HG02588 (cell line): Measurements from ENCODE around the gene ASXL3.

Source experiments
- ATAC-seq: cut with Tn5 transposase; IDR thresholded peaks from one replicate; pipeline ENCODE4 v1.9.1; 2021; ENCODE audit warnings: mild to moderate bottlenecking, moderate library complexity; ENCODE audit not compliant: unreplicated experiment

Gene ASXL3

DNA sequence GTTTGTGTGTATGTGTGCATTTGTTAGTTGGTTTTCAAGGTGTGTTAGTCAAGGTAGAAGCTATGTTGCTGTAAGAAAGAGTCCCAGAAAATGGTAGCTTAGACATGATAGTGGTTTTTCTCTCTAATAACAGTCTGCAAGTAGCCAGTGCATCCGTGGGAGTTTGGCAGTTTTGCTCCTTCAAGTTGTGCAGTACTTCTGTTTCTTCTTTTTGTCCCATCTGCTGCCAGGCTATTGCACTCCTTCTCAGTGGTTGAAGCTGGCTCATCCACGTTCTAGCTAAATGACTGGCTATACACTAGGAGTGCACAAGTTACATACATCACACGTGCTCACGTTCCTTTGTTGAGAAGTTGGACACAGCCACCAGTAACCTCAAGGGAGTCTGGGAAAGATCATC is 134.7 kb downstream of the ASXL3 start:
- ATAC-seq, result no peak

DNA sequence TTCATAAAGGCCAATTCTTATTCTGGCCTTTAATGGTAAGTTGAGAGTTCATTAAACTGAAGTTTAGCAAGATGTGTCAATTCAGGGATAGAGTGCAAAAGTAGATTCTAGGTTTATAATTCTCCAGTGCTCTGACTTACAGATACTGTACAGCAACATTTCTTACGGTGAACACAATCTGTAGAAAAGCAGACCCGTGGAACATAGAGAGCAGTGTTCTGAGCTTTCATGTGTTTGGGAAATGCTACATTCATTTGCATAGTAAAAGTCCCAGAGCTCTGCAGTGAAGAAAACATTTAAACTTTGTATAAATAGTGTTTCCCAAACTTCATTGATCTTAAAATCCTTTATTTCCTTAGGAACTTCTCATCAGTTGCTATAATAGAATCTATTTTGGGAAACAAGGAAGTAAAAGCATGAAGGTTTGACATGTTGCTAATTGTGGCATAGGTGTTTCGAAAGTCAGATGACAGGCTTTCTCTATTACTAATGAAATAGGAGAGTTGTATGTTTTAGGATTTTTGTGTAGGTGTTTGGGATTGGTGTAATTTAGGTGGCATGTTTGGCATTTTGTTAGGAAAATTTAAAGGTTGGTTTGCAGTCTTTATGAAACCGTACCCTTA is 138.2 kb downstream of the ASXL3 start:
- ATAC-seq, result no peak

DNA sequence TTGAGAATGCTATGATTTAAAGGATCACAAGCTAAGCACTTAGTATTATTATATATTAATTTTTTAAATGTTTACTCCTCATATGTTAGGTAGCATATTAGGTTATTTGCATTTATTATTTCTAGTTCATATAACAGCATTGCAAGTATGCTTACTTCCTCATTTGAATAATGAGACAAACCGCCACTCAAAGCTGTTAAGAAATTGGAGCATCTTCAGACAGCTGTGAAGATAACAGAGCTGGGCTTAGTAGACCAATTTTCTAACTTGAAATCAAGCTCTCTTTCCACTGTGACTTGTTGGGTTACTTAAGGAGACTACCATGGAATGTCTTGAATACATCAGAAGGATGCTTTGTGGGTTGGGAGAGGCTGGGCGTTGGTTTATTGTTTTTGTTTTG is 139.3 kb downstream of the ASXL3 start:
- ATAC-seq, result no peak

DNA sequence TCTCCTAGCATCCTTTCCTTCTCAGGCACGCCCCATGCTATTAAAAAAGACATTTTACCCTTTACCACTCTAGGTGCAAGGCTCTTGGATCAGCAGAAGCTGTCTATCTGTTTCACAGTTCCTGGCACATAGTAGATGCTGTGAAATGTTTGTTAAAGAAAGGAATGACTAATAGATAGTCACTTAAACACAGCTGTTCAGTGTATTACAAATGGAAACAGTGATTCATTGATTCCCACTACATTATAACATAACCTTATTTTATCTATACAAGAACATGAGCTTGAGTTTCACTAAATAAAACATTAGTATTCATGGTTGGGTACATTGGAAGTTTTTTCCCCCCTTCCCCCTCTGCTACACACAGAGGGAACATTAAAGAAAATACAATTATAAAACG is 142.1 kb downstream of the ASXL3 start:
- ATAC-seq, result no peak

DNA sequence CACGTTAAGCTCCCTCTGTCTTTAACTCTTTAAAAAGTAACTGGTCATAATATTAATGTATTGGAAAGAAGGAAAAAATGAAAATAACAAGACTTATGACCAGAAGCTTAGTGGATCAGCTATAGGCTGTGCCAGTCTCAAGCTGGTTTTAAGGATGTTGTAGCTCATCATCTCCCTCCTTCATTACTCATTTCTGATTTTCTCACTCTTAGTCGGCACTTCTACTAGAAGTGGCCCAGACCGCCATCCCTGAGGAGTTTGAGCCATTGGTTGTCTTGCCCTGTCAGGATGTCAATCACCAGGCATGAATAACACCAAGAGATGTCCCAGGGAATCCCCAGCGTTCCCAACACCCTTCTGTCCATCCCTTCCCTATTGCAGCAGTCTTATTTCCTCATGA is 151.5 kb downstream of the ASXL3 start:
- peak; percentile 61 for ATAC-seq

DNA sequence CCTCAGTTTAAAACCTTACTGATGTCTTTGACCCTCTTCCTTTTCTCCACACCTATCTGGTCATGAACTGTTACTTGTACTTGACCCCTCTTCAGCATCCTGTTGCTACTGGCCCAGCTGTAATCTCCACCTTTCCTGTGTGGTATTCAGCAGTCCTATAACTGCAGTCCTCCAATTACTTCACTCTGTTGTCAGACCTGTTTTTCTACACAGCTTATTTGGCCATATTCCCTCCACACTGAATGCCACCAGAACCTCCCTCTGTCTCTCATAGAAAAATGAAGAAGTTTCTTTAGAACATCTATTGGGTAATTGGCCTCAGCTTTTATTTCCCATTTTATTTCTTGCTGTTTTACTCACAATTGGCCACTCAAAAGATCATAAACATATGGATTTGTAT is 155.4 kb downstream of the ASXL3 start:
- no peak for ATAC-seq

DNA sequence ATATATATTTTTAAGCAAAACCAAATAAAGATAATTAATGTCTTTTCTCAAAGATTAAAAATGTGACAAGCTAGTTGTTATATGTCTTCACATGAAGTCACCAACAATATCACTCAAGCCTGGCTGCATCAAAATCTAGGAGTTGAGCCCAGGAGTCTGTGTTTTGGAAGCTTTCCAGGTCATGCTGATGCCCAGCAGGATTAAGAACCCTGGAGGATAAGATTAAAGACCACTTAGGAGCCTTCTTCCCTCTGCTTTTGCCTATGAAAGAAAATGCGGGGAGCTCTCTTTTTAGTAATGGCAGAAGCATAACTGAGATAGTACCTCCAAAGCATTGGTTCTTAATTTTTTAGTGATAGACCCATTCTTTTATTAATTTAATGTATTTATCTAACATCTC is 157.4 kb downstream of the ASXL3 start:
- no peak for ATAC-seq

DNA sequence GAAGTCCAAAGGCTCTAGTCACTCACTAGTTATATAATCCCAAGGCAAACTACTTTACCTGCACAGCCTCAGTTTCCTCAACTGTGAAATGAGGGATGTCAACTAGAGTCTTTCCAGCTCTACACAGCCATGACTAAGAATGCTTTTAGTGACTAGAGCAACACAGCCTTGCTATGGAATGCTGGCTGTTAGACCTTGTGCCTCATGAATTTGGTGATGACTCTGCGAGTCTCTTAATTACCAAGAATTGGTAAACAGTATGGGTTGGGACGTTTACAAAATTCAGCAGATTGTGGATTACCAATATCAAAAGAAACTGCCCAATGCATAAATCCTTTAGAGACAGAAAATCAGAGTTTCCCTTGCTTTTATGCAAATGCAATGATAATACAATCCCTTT is 163.7 kb downstream of the ASXL3 start:
- ATAC-seq, result no peak

DNA sequence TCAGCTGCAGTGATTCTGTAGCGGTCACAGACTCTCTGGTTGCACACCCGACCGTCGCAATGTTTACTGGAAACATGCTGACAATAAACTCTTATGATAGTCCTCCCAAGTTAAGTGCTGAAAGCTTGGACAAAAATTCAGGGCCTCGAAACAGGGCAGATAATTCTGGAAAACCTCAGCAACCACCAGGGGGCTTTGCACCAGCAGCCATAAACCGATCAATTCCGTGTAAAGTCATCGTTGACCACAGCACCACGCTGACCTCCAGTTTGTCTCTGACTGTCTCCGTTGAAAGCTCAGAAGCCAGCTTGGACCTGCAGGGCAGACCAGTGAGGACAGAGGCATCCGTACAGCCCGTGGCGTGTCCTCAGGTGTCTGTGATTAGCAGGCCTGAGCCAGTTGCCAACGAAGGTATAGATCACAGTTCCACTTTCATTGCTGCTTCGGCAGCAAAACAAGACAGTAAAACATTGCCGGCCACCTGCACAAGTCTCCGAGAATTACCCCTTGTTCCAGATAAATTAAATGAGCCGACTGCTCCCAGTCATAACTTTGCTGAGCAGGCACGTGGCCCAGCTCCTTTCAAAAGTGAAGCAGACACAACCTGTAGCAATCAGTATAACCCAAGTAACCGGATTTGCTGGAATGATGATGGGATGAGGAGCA is 166.1 kb downstream of the ASXL3 start:
- no peak for ATAC-seq

DNA sequence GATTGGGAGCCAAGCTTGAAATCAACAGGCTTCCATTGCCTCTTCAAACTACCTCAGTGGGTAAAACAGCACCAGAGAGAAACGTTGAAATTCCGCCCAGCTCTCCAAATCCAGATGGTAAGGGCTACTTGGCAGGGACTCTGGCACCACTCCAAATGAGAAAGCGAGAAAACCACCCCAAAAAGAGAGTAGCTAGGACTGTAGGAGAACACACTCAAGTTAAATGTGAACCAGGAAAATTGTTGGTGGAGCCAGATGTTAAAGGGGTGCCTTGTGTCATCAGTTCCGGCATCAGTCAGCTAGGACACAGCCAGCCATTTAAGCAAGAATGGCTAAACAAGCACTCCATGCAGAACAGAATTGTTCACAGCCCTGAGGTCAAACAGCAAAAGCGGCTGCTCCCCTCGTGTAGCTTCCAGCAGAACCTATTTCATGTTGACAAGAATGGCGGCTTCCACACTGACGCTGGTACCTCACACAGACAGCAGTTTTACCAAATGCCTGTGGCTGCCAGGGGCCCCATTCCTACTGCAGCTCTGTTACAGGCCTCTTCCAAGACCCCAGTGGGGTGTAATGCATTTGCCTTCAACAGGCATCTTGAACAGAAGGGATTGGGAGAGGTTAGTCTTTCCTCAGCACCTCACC is 167.3 kb downstream of the ASXL3 start:
- no peak for ATAC-seq

DNA sequence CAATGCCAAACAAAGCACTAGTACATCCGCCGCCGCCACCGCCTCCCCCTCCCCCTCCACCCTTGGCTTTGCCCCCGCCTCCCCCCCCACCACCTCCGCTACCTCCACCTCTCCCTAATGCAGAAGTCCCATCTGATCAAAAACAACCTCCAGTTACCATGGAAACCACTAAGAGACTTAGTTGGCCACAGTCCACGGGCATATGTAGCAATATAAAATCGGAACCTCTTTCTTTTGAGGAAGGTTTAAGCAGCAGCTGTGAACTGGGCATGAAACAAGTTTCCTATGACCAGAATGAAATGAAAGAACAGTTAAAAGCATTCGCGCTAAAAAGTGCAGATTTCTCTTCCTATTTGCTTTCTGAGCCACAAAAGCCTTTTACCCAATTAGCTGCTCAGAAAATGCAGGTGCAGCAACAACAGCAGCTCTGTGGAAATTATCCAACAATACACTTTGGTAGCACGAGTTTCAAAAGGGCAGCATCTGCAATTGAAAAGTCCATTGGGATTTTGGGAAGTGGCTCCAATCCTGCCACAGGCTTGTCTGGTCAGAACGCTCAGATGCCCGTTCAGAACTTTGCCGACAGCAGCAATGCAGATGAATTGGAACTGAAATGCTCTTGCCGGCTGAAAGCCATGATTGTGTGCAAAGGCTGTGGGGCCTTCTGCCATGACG is 168.0 kb downstream of the ASXL3 start:
- ATAC-seq, result no peak

DNA sequence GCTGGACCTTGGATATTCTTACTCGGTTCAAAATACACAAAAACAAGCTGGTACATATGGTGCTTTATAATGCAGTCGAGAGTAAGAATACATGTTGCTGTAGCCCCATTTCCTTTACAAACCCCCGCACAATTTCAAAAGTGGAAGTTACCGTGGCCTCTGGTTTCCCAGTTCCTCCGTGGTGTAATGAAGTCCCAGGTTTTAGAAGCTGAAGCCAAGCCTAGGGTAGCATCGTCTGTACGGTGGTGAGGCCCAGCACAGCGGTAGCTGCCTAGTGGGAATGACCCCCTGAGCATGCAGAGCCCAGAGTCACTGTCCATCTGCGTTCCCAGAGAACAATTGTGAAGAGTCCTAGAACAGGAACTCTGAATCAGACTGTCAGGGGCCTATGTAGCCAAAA is 171.8 kb downstream of the ASXL3 start:
- ATAC-seq, result no peak

DNA sequence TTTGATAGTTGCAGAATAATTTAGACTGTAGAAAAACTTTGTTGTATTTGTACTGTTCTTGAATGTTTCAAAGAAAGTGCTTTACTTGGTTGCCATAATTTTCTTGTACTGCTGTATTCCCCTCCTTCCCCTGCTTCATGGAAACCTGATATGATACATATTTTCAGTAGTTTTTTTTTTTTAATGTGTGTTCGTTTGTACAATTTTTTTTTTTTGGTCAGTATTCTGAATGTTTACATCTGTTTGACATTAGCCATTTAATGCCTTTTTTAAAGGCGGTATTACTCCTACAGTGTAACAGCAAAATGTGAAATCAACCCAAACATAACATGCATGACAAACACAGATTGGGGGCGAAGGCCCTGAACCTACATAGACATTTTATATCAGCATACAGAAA is 172.3 kb downstream of the ASXL3 start:
- ATAC-seq, result no peak

DNA sequence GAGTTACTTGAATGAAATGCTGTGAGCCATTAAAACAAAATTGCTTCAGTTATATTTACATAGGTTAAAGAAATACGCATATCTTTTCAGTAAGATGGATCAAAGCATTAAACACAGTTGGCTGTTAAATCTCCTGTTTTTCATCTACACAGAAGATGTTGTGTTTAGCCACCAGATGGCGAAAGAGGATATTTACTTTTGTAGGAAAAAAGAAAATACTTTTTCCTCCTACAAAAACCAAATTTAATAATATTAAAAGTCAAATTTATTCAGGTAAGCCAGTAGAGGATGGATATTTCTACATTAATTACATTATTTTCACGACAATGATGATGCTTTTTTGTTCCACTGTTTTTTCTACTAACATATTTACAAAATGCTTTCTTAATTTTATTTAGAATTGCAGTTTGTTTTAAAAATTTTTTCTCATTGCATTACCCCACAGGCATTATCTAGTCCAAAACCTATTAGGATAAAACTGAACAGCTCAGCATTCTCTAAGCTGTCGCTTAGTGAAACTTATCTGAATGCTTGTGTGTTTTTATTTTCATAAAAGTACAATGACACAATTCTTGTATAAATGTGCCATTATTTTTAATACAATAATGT is 173.7 kb downstream of the ASXL3 start:
- ATAC-seq, result no peak

DNA sequence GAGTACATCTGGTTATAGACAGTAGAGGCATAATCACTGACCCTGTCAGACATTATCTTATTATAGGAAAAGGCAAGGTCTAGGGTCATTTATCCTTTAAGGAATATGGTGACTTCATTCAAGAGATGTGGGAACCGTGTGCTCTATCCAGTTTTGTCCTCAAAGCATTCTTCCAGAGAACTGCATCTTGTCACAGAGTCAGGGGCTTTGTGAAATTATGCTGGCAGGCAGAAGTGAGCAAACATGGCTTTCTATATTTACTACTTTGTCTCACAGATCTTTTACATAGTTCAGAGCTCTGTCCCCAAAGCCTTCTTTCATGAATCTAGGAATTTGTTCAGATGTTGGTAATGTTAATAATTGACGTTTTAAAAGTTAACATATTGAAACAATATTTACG is 177.4 kb downstream of the ASXL3 start:
- no peak for ATAC-seq

DNA sequence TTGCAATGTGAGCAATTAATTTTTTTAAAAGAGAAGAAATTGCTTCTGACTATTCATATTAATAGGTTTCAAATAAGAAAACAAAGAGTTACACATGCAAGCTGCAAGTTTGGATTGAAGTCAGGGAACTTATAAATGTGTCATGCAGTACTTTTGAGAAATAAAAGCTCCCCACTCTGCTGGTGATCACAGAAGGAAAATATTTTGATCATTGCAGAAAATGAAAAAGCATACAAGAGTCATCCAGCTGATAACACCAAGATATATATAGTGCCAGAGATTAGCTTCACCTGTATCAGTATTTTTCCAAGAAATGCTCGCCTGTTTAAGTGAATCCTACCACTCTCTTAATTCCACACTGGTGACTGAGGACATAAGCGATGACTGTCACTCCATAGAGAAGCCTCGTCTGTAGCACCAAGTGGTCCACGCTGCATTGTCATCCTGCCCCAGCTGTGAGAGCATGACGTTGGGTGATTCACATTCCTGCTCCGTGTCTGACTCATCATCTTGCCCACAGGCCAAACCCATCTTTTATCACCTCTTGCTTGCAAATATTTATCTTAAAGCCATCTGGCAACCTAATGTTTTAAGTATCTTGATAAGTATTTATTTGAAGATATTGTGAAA is 178.0 kb downstream of the ASXL3 start:
- no peak for ATAC-seq

DNA sequence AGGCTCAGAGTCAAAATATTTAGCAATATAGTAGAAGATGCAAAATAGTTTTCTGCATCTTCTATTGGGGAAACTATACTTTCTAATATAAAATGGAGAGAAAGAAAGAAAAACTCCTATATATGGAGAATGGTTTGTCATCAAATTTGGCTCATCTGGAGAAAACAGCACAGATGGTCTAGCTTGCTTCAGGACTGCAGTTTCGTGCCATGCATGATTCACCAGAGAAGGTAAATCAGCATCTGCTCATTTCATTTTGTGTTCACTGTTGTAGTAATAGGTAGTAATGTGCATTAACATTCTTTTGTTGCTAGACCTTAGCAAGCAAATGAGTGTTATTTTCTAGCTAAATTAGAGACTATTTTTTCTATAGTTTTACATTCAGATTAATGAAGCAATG is 179.0 kb downstream of the ASXL3 start:
- no peak for ATAC-seq

DNA sequence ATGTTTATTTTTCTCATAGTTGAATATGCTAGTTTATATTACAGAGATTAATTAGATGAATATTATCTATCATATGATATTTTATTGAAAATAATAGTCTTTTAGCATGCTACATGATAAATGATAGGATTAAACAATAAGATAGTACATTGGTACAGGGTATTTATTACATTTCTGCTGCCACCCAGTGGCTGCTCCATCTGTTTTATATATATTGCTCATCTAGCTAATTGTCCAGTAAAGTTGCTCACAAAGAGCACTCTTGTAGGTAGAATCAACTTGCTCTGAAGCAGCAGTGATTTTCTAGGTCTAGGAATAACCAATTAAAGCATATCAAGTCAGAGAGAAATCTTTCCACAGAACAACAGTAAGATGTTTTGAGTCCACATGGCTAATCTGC is 183.3 kb downstream of the ASXL3 start:
- no peak for ATAC-seq

DNA sequence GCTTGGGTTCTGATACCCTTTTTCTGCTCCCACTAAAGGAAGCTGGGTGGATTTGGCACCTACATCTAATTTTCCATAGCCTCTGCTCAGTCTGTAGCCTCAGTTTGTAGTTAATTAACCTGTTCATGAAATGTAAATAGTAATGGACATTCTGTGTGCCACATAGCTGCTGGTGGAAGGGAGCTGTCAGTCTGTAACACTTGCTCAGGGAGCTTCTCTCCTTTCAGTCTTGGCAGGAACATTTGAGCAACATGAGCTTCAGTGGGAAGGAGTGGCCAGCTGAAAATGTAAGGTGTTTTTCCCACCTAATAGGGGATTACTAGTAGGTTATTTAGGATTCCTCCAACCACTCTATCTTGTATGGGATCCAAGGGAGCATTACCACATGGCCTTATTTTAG is 203.4 kb downstream of the ASXL3 start:
- ATAC-seq, result no peak
